ENCODE results near the gene LRG1. TPM values are rescaled to one million over a fixed set of nuclear protein-coding genes. Genes with fewer than 3 reads are reported as not detected.

The LRG1 gene
- total and polyA plus RNA-seq, 2 of the 13 experiments (the other 11 are each of a cell fraction or from before 2014, with no cell fraction given): 12.0 to 39.3 TPM

- TF ChIP-seq ZNF503 (CRISPR knock-in tag; IDR thresholded peaks at IDR 0.05) (no peak; the same call in 1 of the 2 replicates), RERE (CRISPR knock-in tag; IDR thresholded peaks at IDR 0.05; ENCODE audit: low read depth) (peak; percentile 63; the same call in 1 of the 2 replicates), FOXJ3 (CRISPR knock-in tag; IDR thresholded peaks at IDR 0.05; ENCODE audit: borderline replicate concordance) (0 out of 2 replicates have a peak, but pooled peaks have one; percentile 37), MED1 (CRISPR knock-in tag; IDR thresholded peaks at IDR 0.05) (peak; percentile 83), ZNF614 (CRISPR knock-in tag; IDR thresholded peaks at IDR 0.05; ENCODE audit: borderline replicate concordance) (0 out of 2 replicates have a peak, but pooled peaks have one; percentile 26), ZNF772 (CRISPR knock-in tag; IDR thresholded peaks at IDR 0.05) (peak; percentile 93; the same call in 1 of the 2 replicates), ATF7-NPFF (CRISPR knock-in tag; IDR thresholded peaks at IDR 0.05; ENCODE audit: low read depth) (peak; percentile 80; the same call in 1 of the 2 replicates), ZNF589 (CRISPR knock-in tag; conservative IDR thresholded peaks at IDR 0.05) (peak; percentile 81; the same call in 1 of the 2 replicates), PHF21A (CRISPR knock-in tag; IDR thresholded peaks at IDR 0.05) (no peak), KDM5A (IDR thresholded peaks at IDR 0.05; ENCODE audit: borderline replicate concordance, low read length) (no peak), DZIP1 (CRISPR knock-in tag; IDR thresholded peaks at IDR 0.05) (peak; percentile 62), HDAC2 (CRISPR knock-in tag; IDR thresholded peaks at IDR 0.05) (peak; percentile 61; the same call in 1 of the 2 replicates), TFDP1 (CRISPR knock-in tag; IDR thresholded peaks at IDR 0.05; ENCODE audit: borderline replicate concordance) (peak; percentile 86), RBAK (CRISPR knock-in tag; IDR thresholded peaks at IDR 0.05) (no peak), ISL2 (CRISPR knock-in tag; IDR thresholded peaks at IDR 0.05) (0 out of 2 replicates have a peak, but pooled peaks have one; percentile 36), KDM3A (CRISPR knock-in tag; IDR thresholded peaks at IDR 0.05; ENCODE audit: low read depth) (peak; percentile 71), ZNF557 (CRISPR knock-in tag; IDR thresholded peaks at IDR 0.05) (peak; percentile 81; the same call in 1 of the 2 replicates)
These were observed 8.2 kb downstream of the LRG1 start (continued) for GRCh38 chr19:4531562-4532165.
